Neural progenitor cell (in vitro differentiated cells): ENCODE results near the gene BTRC. TPM values are rescaled to one million over a fixed set of nuclear protein-coding genes. Genes with fewer than 3 reads are reported as not detected.

Experiments
- DNase-seq: peaks from one replicate; pipeline ENCODE4 v3.0.0-alpha.2; 2016; ENCODE audit warnings: low spot score
- H2AFZ ChIP-seq: fragments of 200-600 bp; sonication (generic); replicated peaks from 2 replicates; pipeline ENCODE4 v1.6.1; 2016; ENCODE audit warnings: antibody characterized with exemption
- H3F3A ChIP-seq: fragments of 200-600 bp; sonication (generic); 2 replicates; pipeline ENCODE4 v1.6.1; 2016; ENCODE audit warnings: antibody characterized with exemption, low read depth
- H3K27ac ChIP-seq: fragments of 200-600 bp; sonication (generic); 2 replicates; pipeline ENCODE4 v1.5.1; 2016; ENCODE audit warnings: mild to moderate bottlenecking
- H3K27me3 ChIP-seq: fragments of 200-600 bp; sonication (generic); 2 replicates; pipeline ENCODE4 v1.6.1; 2016; ENCODE audit warnings: mild to moderate bottlenecking, moderate library complexity
- H3K36me3 ChIP-seq: fragments of 200-600 bp; sonication (generic); 2 replicates; pipeline ENCODE4 v1.5.1; 2016
- H3K4me1 ChIP-seq: fragments of 200-600 bp; sonication (generic); 2 replicates; pipeline ENCODE4 v1.6.1; 2016; ENCODE audit warnings: mixed run types
- H3K4me2 ChIP-seq: fragments of 200-600 bp; sonication (generic); 2 replicates; pipeline ENCODE4 v1.6.1; 2016
- H3K4me3 ChIP-seq: fragments of 200-600 bp; sonication (generic); 2 replicates; pipeline ENCODE4 v1.5.1; 2016
- H3K79me2 ChIP-seq: fragments of 200-600 bp; sonication (generic); 2 replicates; pipeline ENCODE4 v1.6.1; 2016; ENCODE audit warnings: low read depth
- H3K9ac ChIP-seq: fragments of 200-600 bp; sonication (generic); 2 replicates; pipeline ENCODE4 v1.6.1; 2016
- H3K9me3 ChIP-seq: fragments of 200-600 bp; sonication (generic); 2 replicates; pipeline ENCODE4 v1.5.1; 2016; ENCODE audit warnings: low read depth
- H4K20me1 ChIP-seq: fragments of 200-600 bp; sonication (generic); 2 replicates; pipeline ENCODE4 v1.6.1; 2016; ENCODE audit warnings: low read depth
- H3K27ac Mint-ChIP-seq: 3 replicates; pipeline ENCODE4 v1.8.0; 2021; ENCODE audit warnings: mixed read lengths
- H3K27me3 Mint-ChIP-seq: 2 replicates; pipeline ENCODE4 v1.8.0; 2022; ENCODE audit warnings: low read depth, mild to moderate bottlenecking, inconsistent platforms, moderate library complexity, mixed read lengths; ENCODE audit not compliant: insufficient read depth
- H3K36me3 Mint-ChIP-seq: 3 replicates; pipeline ENCODE4 v1.8.0; 2021; ENCODE audit warnings: mixed read lengths
- H3K4me1 Mint-ChIP-seq: 3 replicates; pipeline ENCODE4 v1.8.0; 2021; ENCODE audit warnings: mixed read lengths
- H3K4me3 Mint-ChIP-seq: 3 replicates; pipeline ENCODE4 v1.8.0; 2021; ENCODE audit warnings: mild to moderate bottlenecking, moderate library complexity, mixed read lengths
- H3K9me3 Mint-ChIP-seq: 3 replicates; pipeline ENCODE4 v1.8.0; 2020; ENCODE audit warnings: mixed read lengths
- CTCF ChIP-seq: fragments of 200-600 bp; sonication (generic); IDR thresholded peaks from 2 replicates; pipeline ENCODE4 v1.5.1; 2017; ENCODE audit warnings: antibody characterized with exemption, mild to moderate bottlenecking
- EZH2 ChIP-seq: fragments of 200-600 bp; sonication (generic); IDR thresholded peaks from 2 replicates; pipeline ENCODE4 v1.6.1; 2017; ENCODE audit warnings: antibody characterized with exemption, mild to moderate bottlenecking, moderate library complexity
- EZH2phosphoT487 ChIP-seq: fragments of 200-600 bp; sonication (generic); IDR thresholded peaks from 2 replicates; pipeline ENCODE4 v1.6.1; 2017; ENCODE audit warnings: antibody characterized with exemption
- total RNA-seq: library from RNA; depleted of rRNA; stranded (reverse); fragments of >200 nt; gene quantifications from 2 replicates; pipeline ENCODE4 v1.2.3, GENCODE V29; 2015; ENCODE audit warnings: low replicate concordance

The BTRC gene
- total RNA-seq, 1 donor from 2014 or later: 25.4 TPM

GRCh38 chr10:101507828-101508227 is 153.9 kb downstream of the BTRC start:
- Mint-ChIP-seq H3K27ac (no peak overlapping the region), H3K4me3 (no peak overlapping the region), H3K36me3 (no peaks in the 10 kb centered on the region), H3K27me3 (peaks cover 3% of the 10 kb centered on the region), H3K4me1 (peaks cover 16% of the 10 kb centered on the region), H3K9me3 (peaks cover 2% of the 10 kb centered on the region)
- DNase-seq: no peak
- H3K9ac ChIP-seq: no peak overlapping the region
- peaks cover 30% of the 10 kb centered on the region for H3K4me1 ChIP-seq
- no peak overlapping the region for H2AFZ ChIP-seq
- no peaks in the 10 kb centered on the region for H3K9me3 ChIP-seq
- no peaks in the 10 kb centered on the region for H3K79me2 ChIP-seq
- H3K27me3 ChIP-seq: no peaks in the 10 kb centered on the region
- no peaks in the 10 kb centered on the region for H3K36me3 ChIP-seq
- no peak overlapping the region for H3K27ac ChIP-seq
- no peak overlapping the region for H3K4me3 ChIP-seq
- TF ChIP-seq CTCF (no peak), EZH2 (no peak), EZH2phosphoT487 (no peak)
- H3F3A ChIP-seq: peaks cover 3% of the 10 kb centered on the region
- peaks cover 6% of the 10 kb centered on the region for H4K20me1 ChIP-seq
- no peak overlapping the region for H3K4me2 ChIP-seq

- DNase-seq: no peak
- no peak for TF ChIP-seq CTCF
- TF ChIP-seq EZH2: no peak
- TF ChIP-seq EZH2phosphoT487: no peak
- peaks cover 7% of the 10 kb centered on the region for H3K4me1 Mint-ChIP-seq
- peaks cover 2% of the 10 kb centered on the region for H3F3A ChIP-seq
- no peaks in the 10 kb centered on the region for H3K36me3 ChIP-seq
- H2AFZ ChIP-seq: no peak overlapping the region
- H3K27me3 Mint-ChIP-seq: no peaks in the 10 kb centered on the region
- H3K4me1 ChIP-seq: peaks cover 6% of the 10 kb centered on the region
- H3K36me3 Mint-ChIP-seq: no peaks in the 10 kb centered on the region
- H4K20me1 ChIP-seq: no peaks in the 10 kb centered on the region
- H3K27me3 ChIP-seq: no peaks in the 10 kb centered on the region
- no peak overlapping the region for H3K27ac ChIP-seq
- no peak overlapping the region for H3K4me2 ChIP-seq
- no peak overlapping the region for H3K9ac ChIP-seq
- peaks cover 2% of the 10 kb centered on the region for H3K9me3 Mint-ChIP-seq
- no peak overlapping the region for H3K4me3 ChIP-seq
- H3K9me3 ChIP-seq: no peaks in the 10 kb centered on the region
- no peaks in the 10 kb centered on the region for H3K79me2 ChIP-seq
- H3K27ac Mint-ChIP-seq: no peak overlapping the region
- no peak overlapping the region for H3K4me3 Mint-ChIP-seq
Measured at GRCh38 chr10:101511938-101512337, 158.0 kb downstream of the BTRC start.

GRCh38 chr10:101512738-101513137 is 158.8 kb downstream of the BTRC start:
- DNase-seq: no peak
- Histone ChIP-seq H2AFZ (no peak overlapping the region), H3K9ac (no peak overlapping the region), H3K36me3 (no peaks in the 10 kb centered on the region), H3K79me2 (no peaks in the 10 kb centered on the region), H3F3A (no peaks in the 10 kb centered on the region), H3K4me2 (no peak overlapping the region), H4K20me1 (no peaks in the 10 kb centered on the region), H3K27me3 (no peaks in the 10 kb centered on the region), H3K4me1 (no peaks in the 10 kb centered on the region), H3K4me3 (no peak overlapping the region), H3K27ac (no peak overlapping the region), H3K9me3 (no peaks in the 10 kb centered on the region)
- no peaks in the 10 kb centered on the region for H3K4me1 Mint-ChIP-seq
- no peaks in the 10 kb centered on the region for H3K36me3 Mint-ChIP-seq
- no peak for TF ChIP-seq CTCF
- TF ChIP-seq EZH2phosphoT487: no peak
- no peak for TF ChIP-seq EZH2
- peaks cover 2% of the 10 kb centered on the region for H3K9me3 Mint-ChIP-seq
- H3K27ac Mint-ChIP-seq: no peak overlapping the region
- no peak overlapping the region for H3K4me3 Mint-ChIP-seq
- no peaks in the 10 kb centered on the region for H3K27me3 Mint-ChIP-seq

GRCh38 chr10:101513733-101514132 is 159.8 kb downstream of the BTRC start:
- Histone ChIP-seq H3K4me2 (no peak overlapping the region), H3F3A (no peaks in the 10 kb centered on the region), H3K27ac (no peak overlapping the region), H3K4me3 (no peak overlapping the region), H3K27me3 (no peaks in the 10 kb centered on the region), H3K9ac (no peak overlapping the region), H3K79me2 (no peaks in the 10 kb centered on the region), H2AFZ (no peak overlapping the region), H3K4me1 (no peaks in the 10 kb centered on the region), H3K9me3 (no peaks in the 10 kb centered on the region), H4K20me1 (no peaks in the 10 kb centered on the region), H3K36me3 (no peaks in the 10 kb centered on the region)
- Mint-ChIP-seq H3K27me3 (no peaks in the 10 kb centered on the region), H3K4me3 (no peak overlapping the region), H3K4me1 (no peaks in the 10 kb centered on the region), H3K27ac (no peak overlapping the region), H3K36me3 (peaks cover 2% of the 10 kb centered on the region), H3K9me3 (peaks cover 2% of the 10 kb centered on the region)
- TF ChIP-seq EZH2phosphoT487 (no peak), EZH2 (no peak), CTCF (no peak)
- DNase-seq: no peak
